MG63 (cell line): ENCODE measurements around the gene FLT3. TPM values are rescaled to one million over a fixed set of nuclear protein-coding genes. Genes with fewer than 3 reads are reported as not detected.

Experiments
- total RNA-seq: library from RNA; depleted of rRNA; stranded (reverse); fragments of >200 nt; shearing (Covaris generic); gene quantifications from 2 replicates; pipeline ENCODE4 v1.2.3, GENCODE V29; 2014; ENCODE audit warnings: low replicate concordance; rRNA removed

FLT3 gene
- total RNA-seq, 1 experiment from 2014 or later, result not detected

Other genes starting within 250 kb of the FLT3 start
- gene PDX1, start 180.6 kb downstream of the FLT3 start, total RNA-seq, result not detected in 2 replicates
- 0.07 TPM in 1 of 2 replicates, not detected in the other for gene CDX2, start 131.3 kb downstream of the FLT3 start, total RNA-seq
- gene URAD, start 111.9 kb downstream of the FLT3 start, total RNA-seq, result not detected in 2 replicates
- 11.6 and 17.7 TPM in 2 replicates for gene PAN3, start 38.0 kb upstream of the FLT3 start, total RNA-seq